CD14-positive monocyte (primary cell): ENCODE data around the gene MINDY4B. TPM values are rescaled to one million over a fixed set of nuclear protein-coding genes. Genes with fewer than 3 reads are reported as not detected.

Experiments used
- DNase-seq, 3 donors: peaks; one replicate each; pipeline ENCODE4 v3.0.0-alpha.2; 2011 to 2022
- H2AFZ ChIP-seq: 2 replicates; pipeline ENCODE4 v1.6.0; 2012; ENCODE audit warnings: mild to moderate bottlenecking, low read depth, low read length, inconsistent platforms; ENCODE audit not compliant: insufficient read depth, poor library complexity, severe bottlenecking
- H3K27ac ChIP-seq, 2 donors: 1 replicate in 1 of 2; 2 replicates in 1 of 2; pipeline ENCODE4 v1.5.1; 2012 to 2013; ENCODE audit warnings: low read length in 2 of 2, control low read depth in 1 of 2, inconsistent platforms in 1 of 2, low read depth in 1 of 2, mild to moderate bottlenecking in 1 of 2
- H3K27me3 ChIP-seq, 2 donors: one replicate each; pipeline versions ENCODE4 v1.6.0 to v1.6.1; 2011 to 2013; ENCODE audit warnings: low read length in 2 of 2; ENCODE audit not compliant: control insufficient read depth in 2 of 2, insufficient read depth in 2 of 2
- H3K36me3 ChIP-seq, 2 donors: replicated peaks in 1 of 2; 1 replicate in 1 of 2; 2 replicates in 1 of 2; pipeline versions ENCODE4 v1.5.1 to v1.6.1; 2012 to 2013; ENCODE audit warnings: low read length in 2 of 2, control low read depth in 1 of 2, inconsistent platforms in 1 of 2, mild to moderate bottlenecking in 1 of 2; ENCODE audit not compliant: insufficient read depth in 2 of 2, control insufficient read depth in 1 of 2
- H3K4me1 ChIP-seq, 2 donors: 1 replicate in 1 of 2; 2 replicates in 1 of 2; pipeline versions ENCODE4 v1.5.1 to v1.6.1; 2012 to 2013; ENCODE audit warnings: low read length in 2 of 2, control low read depth in 1 of 2, inconsistent platforms in 1 of 2, mild to moderate bottlenecking in 1 of 2, moderate library complexity in 1 of 2; ENCODE audit not compliant: insufficient read depth in 2 of 2, control insufficient read depth in 1 of 2
- H3K4me2 ChIP-seq: replicated peaks from 2 replicates; pipeline ENCODE3; 2012; ENCODE audit warnings: low read length, moderate library complexity, mild to moderate bottlenecking; ENCODE audit not compliant: poor library complexity, severe bottlenecking; ENCODE audit errors: extremely low read depth
- H3K4me3 ChIP-seq, 3 experiments: fragments of 200-600 bp in 1 of 3; sonication (generic) in 1 of 3; replicated peaks in 1 of 3; 1 replicate in 2 of 3; 2 replicates in 1 of 3; pipeline ENCODE4 v1.5.1; 2011 to 2013; ENCODE audit warnings: low read length in 3 of 3, mild to moderate bottlenecking in 3 of 3, control low read depth in 2 of 3, low read depth in 2 of 3, inconsistent platforms in 1 of 3, moderate library complexity in 1 of 3
- H3K79me2 ChIP-seq: 2 replicates; pipeline ENCODE4 v1.6.0; 2012; ENCODE audit warnings: mild to moderate bottlenecking, control low read depth, inconsistent platforms, low read length, moderate library complexity; ENCODE audit not compliant: insufficient read depth
- H3K9ac ChIP-seq: 2 replicates; pipeline ENCODE4 v1.6.0; 2017; ENCODE audit warnings: low read length, mild to moderate bottlenecking; ENCODE audit not compliant: insufficient read depth, poor library complexity, severe bottlenecking
- H3K9me3 ChIP-seq, 2 donors: replicated peaks in 1 of 2; 1 replicate in 1 of 2; 2 replicates in 1 of 2; pipeline versions ENCODE4 v1.5.1 to v1.6.1; 2012 to 2013; ENCODE audit warnings: low read length in 2 of 2, control low read depth in 1 of 2; ENCODE audit not compliant: control insufficient read depth in 1 of 2, insufficient read depth in 1 of 2
- H4K20me1 ChIP-seq: 2 replicates; pipeline ENCODE4 v1.6.0; 2012; ENCODE audit warnings: mild to moderate bottlenecking, low read length, control low read depth, moderate library complexity; ENCODE audit not compliant: insufficient read depth
- H3K27ac Mint-ChIP-seq, 7 donors: one replicate each; pipeline ENCODE4 v1.8.0; 2020; ENCODE audit warnings: mild to moderate bottlenecking in 7 of 7, mixed read lengths in 7 of 7, moderate library complexity in 6 of 7, inconsistent platforms in 2 of 7
- H3K27me3 Mint-ChIP-seq, 3 donors: one replicate each; pipeline ENCODE4 v1.8.0; 2021 to 2022; ENCODE audit warnings: low read depth in 3 of 3, mild to moderate bottlenecking in 3 of 3, mixed read lengths in 3 of 3, moderate library complexity in 3 of 3, inconsistent platforms in 1 of 3
- H3K36me3 Mint-ChIP-seq, 2 donors: one replicate each; pipeline ENCODE4 v1.8.0; 2020; ENCODE audit warnings: mixed read lengths in 2 of 2, inconsistent platforms in 1 of 2, mild to moderate bottlenecking in 1 of 2
- H3K4me1 Mint-ChIP-seq: one replicate; pipeline ENCODE4 v1.8.0; 2020; ENCODE audit warnings: mild to moderate bottlenecking, mixed read lengths
- H3K4me3 Mint-ChIP-seq, 2 donors: one replicate each; pipeline ENCODE4 v1.8.0; 2020; ENCODE audit warnings: mild to moderate bottlenecking in 2 of 2, mixed read lengths in 2 of 2, moderate library complexity in 1 of 2
- H3K9me3 Mint-ChIP-seq, 7 donors: one replicate each; pipeline ENCODE4 v1.8.0; 2020 to 2022; ENCODE audit warnings: mixed read lengths in 7 of 7, mild to moderate bottlenecking in 6 of 7, moderate library complexity in 6 of 7, inconsistent platforms in 2 of 7
- WGBS: methylation state at CpG from one replicate; pipeline ENCODE4 v1.1.5; 2013; ENCODE audit warnings: missing lambda C conversion rate; ENCODE audit not compliant: insufficient coverage; 5-methylcytosine and 5-hydroxymethylcytosine counted together
- intact Hi-C, 2 donors: fragments of 100-400 bp; cut with micrococcal nuclease; formaldehyde crosslinking; loops; one replicate each; pipeline versions ENCODE4 v1.15.0 to v1.15.1; 2023
- polyA plus RNA-seq, 3 donors: library from polyadenylated mRNA; depleted of rRNA in 1 of 3; unstranded in 2 of 3; stranded (reverse) in 1 of 3; fragments of 300-500 nt in 2 of 3; fragments of >200 nt in 1 of 3; fragmentation: Illumina TruSeq in 2 of 3; gene quantifications; 1 replicate in 2 of 3; 2 replicates in 1 of 3; pipeline ENCODE4 v1.2.3, GENCODE V29; 2012 to 2021
- TF ChIP-seq, protein P1 (sequence below): fragments of 200-600 bp; IDR thresholded peaks from one replicate; pipeline ENCODE4 v1.8.0; 2022; ENCODE audit warnings: antibody characterized with exemption, mild to moderate bottlenecking

Gene MINDY4B
- polyA plus RNA-seq, 3 donors: not detected

GRCh38 chr3:150825916-150826377, 79.3 kb downstream of the MINDY4B start:
- intact Hi-C loops: no loop called here
- Mint-ChIP-seq H3K9me3 (peaks cover 0 to 5% (median 3%) of the 10 kb centered on the region in 7 donors), H3K27me3 (peaks cover 0 to 2% (median 0%) of the 10 kb centered on the region in 3 donors), H3K4me1 (peaks cover 2% of the 10 kb centered on the region), H3K36me3 (no peaks in the 10 kb centered on the region), H3K27ac (peak overlapping the region in 1 of 7 donors; percentile 15), H3K4me3 (no peak overlapping the region)
- H3K4me1 ChIP-seq: no peaks in the 10 kb centered on the region
- no peaks in the 10 kb centered on the region for H3K79me2 ChIP-seq
- no peaks in the 10 kb centered on the region for H3K9me3 ChIP-seq
- WGBS: 87% methylated on average over 7 of the region's 7 CpGs
- no peaks in the 10 kb centered on the region for H4K20me1 ChIP-seq
- H3K4me2 ChIP-seq: no peak overlapping the region
- H3K9ac ChIP-seq: no peak overlapping the region
- DNase-seq: no peak
- H3K27me3 ChIP-seq: no peaks in the 10 kb centered on the region
- H3K4me3 ChIP-seq: no peak overlapping the region
- H2AFZ ChIP-seq: no peak overlapping the region
- TF ChIP-seq, protein P1, sequence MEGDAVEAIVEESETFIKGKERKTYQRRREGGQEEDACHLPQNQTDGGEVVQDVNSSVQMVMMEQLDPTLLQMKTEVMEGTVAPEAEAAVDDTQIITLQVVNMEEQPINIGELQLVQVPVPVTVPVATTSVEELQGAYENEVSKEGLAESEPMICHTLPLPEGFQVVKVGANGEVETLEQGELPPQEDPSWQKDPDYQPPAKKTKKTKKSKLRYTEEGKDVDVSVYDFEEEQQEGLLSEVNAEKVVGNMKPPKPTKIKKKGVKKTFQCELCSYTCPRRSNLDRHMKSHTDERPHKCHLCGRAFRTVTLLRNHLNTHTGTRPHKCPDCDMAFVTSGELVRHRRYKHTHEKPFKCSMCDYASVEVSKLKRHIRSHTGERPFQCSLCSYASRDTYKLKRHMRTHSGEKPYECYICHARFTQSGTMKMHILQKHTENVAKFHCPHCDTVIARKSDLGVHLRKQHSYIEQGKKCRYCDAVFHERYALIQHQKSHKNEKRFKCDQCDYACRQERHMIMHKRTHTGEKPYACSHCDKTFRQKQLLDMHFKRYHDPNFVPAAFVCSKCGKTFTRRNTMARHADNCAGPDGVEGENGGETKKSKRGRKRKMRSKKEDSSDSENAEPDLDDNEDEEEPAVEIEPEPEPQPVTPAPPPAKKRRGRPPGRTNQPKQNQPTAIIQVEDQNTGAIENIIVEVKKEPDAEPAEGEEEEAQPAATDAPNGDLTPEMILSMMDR: no peak
- H3K27ac ChIP-seq: no peak overlapping the region
- no peaks in the 10 kb centered on the region for H3K36me3 ChIP-seq

GRCh38 chr3:150825192-150825915, 79.9 kb downstream of the MINDY4B start:
- H3K4me1 ChIP-seq: no peaks in the 10 kb centered on the region
- peaks cover 0 to 3% (median 0%) of the 10 kb centered on the region in 7 donors for H3K9me3 Mint-ChIP-seq
- no peak overlapping the region for H3K4me3 ChIP-seq
- 88% methylated on average over 6 of the region's 6 CpGs for WGBS
- TF ChIP-seq, protein P1: no peak
- no peaks in the 10 kb centered on the region for H3K79me2 ChIP-seq
- H3K27me3 ChIP-seq: no peaks in the 10 kb centered on the region
- no peaks in the 10 kb centered on the region for H3K36me3 Mint-ChIP-seq
- H3K9ac ChIP-seq: no peak overlapping the region
- no peak overlapping the region for H3K27ac ChIP-seq
- H3K27me3 Mint-ChIP-seq: peaks cover 0 to 2% (median 0%) of the 10 kb centered on the region in 3 donors
- H3K36me3 ChIP-seq: no peaks in the 10 kb centered on the region
- H2AFZ ChIP-seq: no peak overlapping the region
- H3K9me3 ChIP-seq: no peaks in the 10 kb centered on the region
- H3K4me2 ChIP-seq: no peak overlapping the region
- peak overlapping the region in 1 of 7 donors; percentile 23 for H3K27ac Mint-ChIP-seq
- H4K20me1 ChIP-seq: no peaks in the 10 kb centered on the region
- H3K4me1 Mint-ChIP-seq: peaks cover 2% of the 10 kb centered on the region
- no peak for DNase-seq
- intact Hi-C loops: no loop called here
- H3K4me3 Mint-ChIP-seq: no peak overlapping the region
